H1 (cell line): Measurements from ENCODE around the gene CPNE5. TPM values are rescaled to one million over a fixed set of nuclear protein-coding genes. Genes with fewer than 3 reads are reported as not detected.

ENCODE experiments used
- ASH2L ChIP-seq: fragments of 200-600, 300-600 bp; sonication (generic); IDR thresholded peaks from one replicate; pipeline ENCODE4 v1.7.1; 2017; ENCODE audit warnings: low read length
- ATF2 ChIP-seq: IDR thresholded peaks from 2 replicates; pipeline ENCODE4 v1.6.1; 2012; ENCODE audit warnings: low read length, inconsistent platforms
- BRCA1 ChIP-seq: IDR thresholded peaks from 2 replicates; pipeline ENCODE4 v1.6.1; 2012; ENCODE audit warnings: low read depth, low read length, improper control_type of control experiment
- CEBPB ChIP-seq: IDR thresholded peaks from 2 replicates; pipeline ENCODE4 v1.6.1; 2012; ENCODE audit warnings: low read depth, low read length
- CTBP2 ChIP-seq: IDR thresholded peaks from 2 replicates; pipeline ENCODE4 v1.7.0; 2011; ENCODE audit warnings: borderline replicate concordance, mild to moderate bottlenecking, moderate library complexity, mixed read lengths, low read length; ENCODE audit not compliant: insufficient read depth, insufficient read length
- EGR1 ChIP-seq: IDR thresholded peaks from 2 replicates; pipeline ENCODE4 v1.6.1; 2011; ENCODE audit warnings: low read depth, low read length, borderline replicate concordance
- GABPA ChIP-seq: IDR thresholded peaks from 2 replicates; pipeline ENCODE4 v1.6.1; 2011; ENCODE audit warnings: mild to moderate bottlenecking, low read length, moderate library complexity, borderline replicate concordance; ENCODE audit not compliant: insufficient read depth
- GTF2F1 ChIP-seq: IDR thresholded peaks from 2 replicates; pipeline ENCODE4 v1.6.1; 2012; ENCODE audit warnings: low read depth, low read length, improper control_type of control experiment, borderline replicate concordance
- HDAC2 ChIP-seq, 2 experiments: fragments of 300-600 bp in 1 of 2; sonication (generic) in 1 of 2; IDR thresholded peaks; 2 replicates each; pipeline ENCODE4 v1.6.1; 2011 to 2012; ENCODE audit warnings: low read depth in 2 of 2, low read length in 2 of 2, mild to moderate bottlenecking in 2 of 2, moderate library complexity in 2 of 2, borderline replicate concordance in 1 of 2, inconsistent platforms in 1 of 2
- JUN ChIP-seq: IDR thresholded peaks from 2 replicates; pipeline ENCODE4 v1.6.1; 2011; ENCODE audit warnings: low read depth, mild to moderate bottlenecking, improper control_type of control experiment, low read length
- KDM1A ChIP-seq: fragments of 200-600, 300-600 bp; sonication (generic); IDR thresholded peaks from 2 replicates; pipeline ENCODE4 v1.7.1; 2016; ENCODE audit warnings: mild to moderate bottlenecking, low read length, borderline replicate concordance
- MAX ChIP-seq: IDR thresholded peaks from 2 replicates; pipeline ENCODE4 v1.6.1; 2012; ENCODE audit warnings: inconsistent platforms
- PHF8 ChIP-seq: fragments of 200-600 bp; sonication (generic); conservative IDR thresholded peaks from 2 replicates; pipeline ENCODE4 v1.7.1; 2012; ENCODE audit warnings: low read depth, mild to moderate bottlenecking, inconsistent platforms, low read length, moderate library complexity
- POU5F1 ChIP-seq: IDR thresholded peaks from 2 replicates; pipeline ENCODE4 v1.6.1; 2011; ENCODE audit warnings: low read depth, mild to moderate bottlenecking, low read length, moderate library complexity
- RBBP5 ChIP-seq: IDR thresholded peaks from 2 replicates; pipeline ENCODE4 v1.7.1; 2012; ENCODE audit warnings: low read depth, mild to moderate bottlenecking, inconsistent platforms, low read length, moderate library complexity, borderline replicate concordance
- SIN3A ChIP-seq, 2 experiments: IDR thresholded peaks in 1 of 2; conservative IDR thresholded peaks in 1 of 2; 2 replicates each; pipeline ENCODE4 v1.6.1; 2011 to 2012; ENCODE audit warnings: low read length in 2 of 2, improper control_type of control experiment in 1 of 2, low read depth in 1 of 2, mild to moderate bottlenecking in 1 of 2
- SIRT6 ChIP-seq: IDR thresholded peaks from one replicate; pipeline ENCODE4 v1.7.1; 2012; ENCODE audit warnings: low read length, inconsistent platforms
- SP1 ChIP-seq: IDR thresholded peaks from 2 replicates; pipeline ENCODE4 v1.6.1; 2011; ENCODE audit warnings: low read depth, low read length
- SP4 ChIP-seq: IDR thresholded peaks from 2 replicates; pipeline ENCODE4 v1.6.1; 2012; ENCODE audit warnings: low read length, inconsistent platforms
- SRF ChIP-seq: IDR thresholded peaks from 2 replicates; pipeline ENCODE4 v1.6.1; 2011; ENCODE audit warnings: mild to moderate bottlenecking, low read depth, low read length, moderate library complexity
- TAF1 ChIP-seq: IDR thresholded peaks from 2 replicates; pipeline ENCODE4 v1.6.1; 2011; ENCODE audit warnings: mild to moderate bottlenecking, low read depth, low read length
- YY1 ChIP-seq: IDR thresholded peaks from 2 replicates; pipeline ENCODE4 v1.6.1; 2011; ENCODE audit warnings: low read depth, mild to moderate bottlenecking, low read length
- polyA plus RNA-seq, 7 experiments: library from polyadenylated mRNA; depleted of rRNA in 3 of 7; stranded (reverse) in 5 of 7; unstranded in 2 of 7; fragments of >200 nt in 5 of 7; fragments of 200-250 nt in 2 of 7; gene quantifications; 1 replicate in 5 of 7; 2 replicates in 1 of 7; 4 replicates in 1 of 7; pipeline versions ENCODE4 v1.2.1 to v1.2.3, GENCODE V29; 2011 to 2013; ENCODE audit warnings: missing spikeins in 2 of 7, mixed read lengths in 2 of 7
- total RNA-seq: library from RNA; stranded (reverse); fragmentation: NEBNext Ultra II Directional; extraction: Animal tissue kit (Norgen Biotek cat#: 25700); gene quantifications from 2 replicates; pipeline ENCODE4 v1.2.1, GENCODE V29; 2021

Gene CPNE5
- total and polyA plus RNA-seq, 2 of the 8 experiments (the other 6 are each of a cell fraction or from before 2014, with no cell fraction given) = 0.88 to 1.8 TPM

GRCh38 chr6:36874443-36875249 lies 35.4 kb upstream of the CPNE5 start, which contains the start of gene PPIL1 (continued):
- TF ChIP-seq YY1 (peak; percentile 93), GABPA (peak; percentile 99), BRCA1 (no peak), ATF2 (no peak; the same call in 1 of the 2 replicates), SIN3A (conservative IDR thresholded peaks at IDR 0.05 in 1 of 2, IDR thresholded peaks at IDR 0.05 in 1 of 2; ENCODE audit: low read depth in 1 of 2, low read length in 2 of 2) (peak; percentile 40 to 71; a peak in 1 of 4 replicates), EGR1 (0 out of 2 replicates have a peak, but pooled peaks have one; percentile 30), RBBP5 (peak; percentile 79; the same call in 1 of the 2 replicates), SP4 (peak; percentile 87), SRF (peak; percentile 38; the same call in 1 of the 2 replicates), MAX (peak; percentile 79), KDM1A (no peak), PHF8 (peak; percentile 95), CEBPB (no peak), SP1 (peak; percentile 34; the same call in 1 of the 2 replicates), ASH2L (peak; percentile 97), JUN (no peak), TAF1 (peak; percentile 92), CTBP2 (no peak), HDAC2 (IDR thresholded peaks at IDR 0.05; ENCODE audit: borderline replicate concordance in 1 of 2, low read depth in 2 of 2, low read length in 2 of 2) (peak in 1 of 2 experiments; percentile 81; a peak in 1 of 4 replicates), GTF2F1 (peak; percentile 27; the same call in 1 of the 2 replicates), POU5F1 (no peak), SIRT6 (no peak)
